ENCODE measurements around the gene GTF2H4. TPM values are rescaled to one million over a fixed set of nuclear protein-coding genes. Genes with fewer than 3 reads are reported as not detected.

GTF2H4 gene
- total RNA-seq, 1 experiment from 2014 or later = 16.9 TPM

- no peak for DNase-seq (ENCODE audit: extremely low read depth, low read depth)
Observed at GRCh38 chr6:30951907-30952469, 44.0 kb downstream of the GTF2H4 start.

DNA sequence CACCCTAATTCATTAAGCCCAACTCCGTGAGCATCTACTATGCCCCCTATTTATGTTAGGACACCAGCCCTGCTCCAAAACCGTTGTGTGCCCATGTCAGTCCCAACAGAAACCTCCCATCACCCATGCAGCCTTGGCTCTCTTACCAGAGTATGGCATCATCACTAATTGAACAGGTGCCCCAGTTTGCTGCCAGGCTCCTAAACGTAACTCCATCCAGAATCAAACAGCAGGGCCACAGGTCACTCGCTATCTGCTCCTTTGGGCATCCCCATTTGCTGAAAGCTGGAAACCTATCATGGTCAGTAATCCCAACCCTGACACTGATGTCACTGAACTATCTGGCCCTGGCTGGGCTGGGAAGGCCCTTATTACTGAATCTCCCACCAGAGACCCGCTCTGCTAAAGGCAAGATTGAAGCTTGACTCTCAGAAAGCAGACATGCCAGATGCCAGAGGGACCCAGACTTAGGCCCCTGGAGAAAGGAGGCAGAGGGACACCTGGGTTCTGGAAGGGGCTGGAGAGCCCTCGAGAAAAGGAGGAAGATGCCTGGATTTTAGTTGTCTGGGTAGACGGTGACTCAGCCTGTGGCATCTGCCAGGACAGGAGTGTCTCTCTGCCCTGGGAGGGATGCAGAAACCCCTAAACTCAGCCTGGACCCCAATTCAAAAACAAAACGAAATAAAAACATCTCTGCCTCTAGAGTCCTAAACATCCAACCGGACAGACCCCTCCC is 46.8 kb downstream of the GTF2H4 start:
- DNase-seq (ENCODE audit: extremely low read depth, low read depth) = no peak

DNA sequence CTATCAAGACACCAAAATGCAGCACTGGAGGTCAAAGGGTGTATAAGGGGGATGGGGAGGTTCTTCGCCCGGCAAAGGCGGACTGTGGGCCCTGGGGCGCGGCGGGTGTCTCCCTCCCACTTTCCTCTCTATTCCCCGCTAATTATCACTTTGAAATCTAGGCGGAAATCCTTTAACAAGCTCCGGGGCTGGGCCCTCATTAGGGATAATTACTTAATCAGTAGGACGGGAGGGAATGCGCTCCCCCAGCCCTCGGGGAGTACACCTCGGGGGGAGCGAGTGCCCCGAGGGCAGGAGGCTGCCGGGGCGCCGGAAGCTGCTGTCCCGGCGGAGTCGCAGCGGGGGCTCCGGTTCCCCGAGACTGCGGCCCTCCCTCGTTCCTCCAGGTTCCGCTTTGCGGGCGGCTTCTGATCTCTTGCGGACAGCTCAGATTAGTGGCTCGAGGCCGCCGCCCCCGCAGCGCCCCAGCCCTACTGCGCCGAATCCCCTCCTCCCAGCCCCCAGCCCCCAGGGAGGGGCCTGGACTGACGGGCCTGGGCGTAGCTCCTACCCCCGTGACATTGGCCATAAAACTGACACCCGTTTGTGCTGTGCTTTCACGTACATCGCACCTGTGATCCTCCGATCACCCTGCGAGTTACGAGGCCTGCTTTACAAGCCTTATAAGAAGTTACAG is 47.5 kb downstream of the GTF2H4 start:
- DNase-seq (ENCODE audit: extremely low read depth, low read depth) = no peak

GRCh38 chr6:30957716-30958115 is 49.7 kb downstream of the GTF2H4 start:
- no peak for DNase-seq (ENCODE audit: extremely low read depth, low read depth)

DNA sequence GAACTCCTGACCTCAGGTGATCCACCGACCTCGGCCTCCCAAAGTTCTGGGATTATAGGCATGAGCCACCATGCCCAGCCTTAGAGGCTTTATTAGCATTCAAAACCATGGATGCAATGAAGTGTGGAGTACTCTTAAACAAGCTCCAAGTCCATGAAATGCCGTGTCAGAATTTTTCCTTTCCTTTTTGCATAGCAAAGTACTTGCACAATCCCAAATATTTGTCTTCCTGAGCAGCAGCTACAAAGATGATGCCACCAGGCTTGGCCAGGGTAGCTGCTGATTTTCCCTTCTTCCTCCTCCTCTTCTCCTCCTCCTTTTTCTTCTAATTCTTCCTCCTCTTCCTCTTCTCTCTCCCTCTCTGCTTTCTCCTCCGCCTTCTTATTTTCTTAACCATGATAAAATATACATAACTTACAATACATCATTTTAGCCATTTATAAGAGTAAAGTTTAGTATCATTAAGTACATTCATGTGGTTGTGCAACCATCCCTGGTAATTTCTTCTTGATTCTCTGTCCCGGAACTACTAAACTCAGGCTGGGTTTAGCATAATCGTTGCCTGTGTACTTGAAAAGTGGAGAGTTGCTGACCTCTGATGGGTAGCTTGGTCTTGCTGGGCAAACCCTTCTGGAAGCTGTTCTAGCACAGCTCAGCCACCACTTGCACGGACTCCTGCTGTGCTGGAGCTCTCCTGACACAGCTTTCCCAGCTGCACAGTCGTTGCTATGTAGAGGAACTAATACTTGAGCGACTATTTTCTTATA is 53.1 kb downstream of the GTF2H4 start:
- no peak for DNase-seq (ENCODE audit: extremely low read depth, low read depth)

GRCh38 chr6:30962716-30963115 is 54.7 kb downstream of the GTF2H4 start:
- no peak for DNase-seq (ENCODE audit: extremely low read depth, low read depth)

- DNase-seq (ENCODE audit: extremely low read depth, low read depth) = no peak
Observed at GRCh38 chr6:30963641-30964040, 55.6 kb downstream of the GTF2H4 start.

Small RNA genes within 50 kb of the gene (small RNA-seq; reads per million reads assigned to genes)
- 0 reads per million in 2 experiments for gene RF00019

Other genes with a start within 250 kb of the GTF2H4 start
- gene DHX16, start 235.2 kb upstream of the GTF2H4 start, total RNA-seq (2014; rRNA removed; shearing (Covaris generic)) = 35.5 and 35.6 TPM in 2 replicates
- gene PPP1R18, start 221.6 kb upstream of the GTF2H4 start, total RNA-seq (2014; rRNA removed; shearing (Covaris generic)) = 35.1 and 42.5 TPM in 2 replicates
- gene NRM, start 217.2 kb upstream of the GTF2H4 start, total RNA-seq (2014; rRNA removed; shearing (Covaris generic)) = 6.3 and 6.4 TPM in 2 replicates
- 8.4 and 11.3 TPM in 2 replicates for gene MDC1, start 190.9 kb upstream of the GTF2H4 start, total RNA-seq (2014; rRNA removed; shearing (Covaris generic))
- 287 and 303 TPM in 2 replicates for gene TUBB, start 187.9 kb upstream of the GTF2H4 start, total RNA-seq (2014; rRNA removed; shearing (Covaris generic))
- 137 and 149 TPM in 2 replicates for gene FLOT1, start 165.5 kb upstream of the GTF2H4 start, total RNA-seq (2014; rRNA removed; shearing (Covaris generic))
- 90.1 and 118 TPM in 2 replicates for gene IER3, start 163.7 kb upstream of the GTF2H4 start, total RNA-seq (2014; rRNA removed; shearing (Covaris generic))
- gene DDR1, start 23.7 kb upstream of the GTF2H4 start, total RNA-seq (2014; rRNA removed; shearing (Covaris generic)) = 18.4 and 23.8 TPM in 2 replicates
- 17.7 and 24.6 TPM in 2 replicates for gene VARS2, start 6.0 kb downstream of the GTF2H4 start, total RNA-seq (2014; rRNA removed; shearing (Covaris generic))
- not detected in 2 replicates for gene SFTA2, start 24.0 kb downstream of the GTF2H4 start, total RNA-seq (2014; rRNA removed; shearing (Covaris generic))
- 0.15 TPM in 1 of 2 replicates, not detected in the other for gene MUCL3, start 32.8 kb downstream of the GTF2H4 start, total RNA-seq (2014; rRNA removed; shearing (Covaris generic))
- not detected in 2 replicates for gene MUC21, start 75.5 kb downstream of the GTF2H4 start, total RNA-seq (2014; rRNA removed; shearing (Covaris generic))
- gene MUC22, start 102.3 kb downstream of the GTF2H4 start, total RNA-seq (2014; rRNA removed; shearing (Covaris generic)) = not detected in 2 replicates
- not detected in 2 replicates for gene C6orf15, start 204.4 kb downstream of the GTF2H4 start, total RNA-seq (2014; rRNA removed; shearing (Covaris generic))
- gene PSORS1C1, start 206.6 kb downstream of the GTF2H4 start, total RNA-seq (2014; rRNA removed; shearing (Covaris generic)) = 0.09 and 0.37 TPM in 2 replicates
- not detected in 2 replicates for gene CDSN, start 212.2 kb downstream of the GTF2H4 start, total RNA-seq (2014; rRNA removed; shearing (Covaris generic))
- not detected in 2 replicates for gene PSORS1C2, start 230.9 kb downstream of the GTF2H4 start, total RNA-seq (2014; rRNA removed; shearing (Covaris generic))
- 8.6 and 10.7 TPM in 2 replicates for gene CCHCR1, start 249.6 kb downstream of the GTF2H4 start, total RNA-seq (2014; rRNA removed; shearing (Covaris generic))